ENCODE data around the gene TOR1AIP2.

GRCh38 chr1:179803918-179804317 lies 73.7 kb downstream of the TOR1AIP2 start:
- TF ChIP-seq CTCF (conservative IDR thresholded peaks at IDR 0.05) (no peak), EZH2 (IDR thresholded peaks at IDR 0.05; ENCODE audit: low read depth) (no peak)

All from PC-9 (cell line).